IPS-NIHi7 (cell line): ENCODE data around the gene SIK3.
A peak's percentile ranks its signal among the peaks of the same experiment; 100 is the strongest.

Source experiments
- DNase-seq: peaks from one replicate; pipeline ENCODE4 v3.0.0; 2012; ENCODE audit warnings: mixed read lengths; ENCODE audit errors: extremely low spot score

SIK3 gene

GRCh38 chr11:117110294-117110950 is 12.2 kb upstream of the SIK3 start:
- DNase-seq = no peak

- DNase-seq = no peak
These were observed 9.7 kb upstream of the SIK3 start for GRCh38 chr11:117107701-117108590.

GRCh38 chr11:117100556-117100955 is 2.3 kb upstream of the SIK3 start:
- DNase-seq = no peak

- DNase-seq = no peak
These were observed 1.5 kb upstream of the SIK3 start for GRCh38 chr11:117099696-117100095.

GRCh38 chr11:117097389-117098268 is 599 bp downstream of the SIK3 start:
- DNase-seq = peak; percentile 41

- no peak for DNase-seq
These were observed 1.2 kb downstream of the SIK3 start for GRCh38 chr11:117097014-117097388.

- DNase-seq = peak; percentile 71
These were observed 1.8 kb downstream of the SIK3 start for GRCh38 chr11:117096201-117096991.

- no peak for DNase-seq
These were observed 2.7 kb downstream of the SIK3 start for GRCh38 chr11:117095284-117096161.

- no peak for DNase-seq
These were observed 3.5 kb downstream of the SIK3 start for GRCh38 chr11:117094776-117095175.

GRCh38 chr11:117092951-117093590 is 5.2 kb downstream of the SIK3 start:
- DNase-seq = no peak

GRCh38 chr11:117091753-117092477 is 6.3 kb downstream of the SIK3 start:
- no peak for DNase-seq

GRCh38 chr11:117090111-117090706 is 8.0 kb downstream of the SIK3 start:
- no peak for DNase-seq

- no peak for DNase-seq
These were observed 8.5 kb downstream of the SIK3 start for GRCh38 chr11:117089685-117090084.

GRCh38 chr11:117087446-117087845 is 10.8 kb downstream of the SIK3 start:
- DNase-seq = no peak

GRCh38 chr11:117084992-117085391 is 13.2 kb downstream of the SIK3 start:
- no peak for DNase-seq

GRCh38 chr11:117083011-117083935 is 15.0 kb downstream of the SIK3 start:
- DNase-seq = no peak

- DNase-seq = no peak
These were observed 16.3 kb downstream of the SIK3 start for GRCh38 chr11:117081908-117082307.

- DNase-seq = no peak
These were observed 17.9 kb downstream of the SIK3 start for GRCh38 chr11:117080370-117080769.
